ENCODE measurements around the gene NLE1.
"Not testable (repeated sequence)": the region's sequence is repeated elsewhere in the genome, so short reads cannot be mapped to it uniquely, and the experiment has no call there.

Gene NLE1

GRCh38 chr17:35129154-35129972 is 12.7 kb downstream of the NLE1 start:
- DNase-seq (ENCODE audit: low read depth in 2 of 2) = no peak

GRCh38 chr17:35127751-35128514 is 14.2 kb downstream of the NLE1 start:
- no peak for DNase-seq (ENCODE audit: low read depth in 2 of 2)

GRCh38 chr17:35121315-35121714 is 20.8 kb downstream of the NLE1 start, which contains the start of gene FNDC8:
Gene FNDC8, plus strand, starts transcription at chr17:35121615. Its CDS starts 79 bp downstream, at chr17:35121694.
- DNase-seq (ENCODE audit: low read depth in 2 of 2) = no peak

GRCh38 chr17:35119370-35120165 is 22.5 kb downstream of the NLE1 start, which contains the start of gene RAD51D:
Gene RAD51D, minus strand, starts transcription at chr17:35119860. Its CDS starts 247 bp downstream, at chr17:35119613.
- DNase-seq (ENCODE audit: low read depth in 2 of 2) = peak; percentile 58 to 61

- no peak for DNase-seq (ENCODE audit: low read depth in 2 of 2)
Observed at GRCh38 chr17:35117984-35118383, 24.1 kb downstream of the NLE1 start.

GRCh38 chr17:35116845-35117244 is 25.3 kb downstream of the NLE1 start:
- DNase-seq (ENCODE audit: low read depth in 2 of 2) = no peak

GRCh38 chr17:35110791-35111190 is 31.3 kb downstream of the NLE1 start:
- DNase-seq (ENCODE audit: low read depth in 2 of 2) = not testable (repeated sequence)

- DNase-seq (ENCODE audit: low read depth in 2 of 2) = no peak
Observed at GRCh38 chr17:35104844-35105450, 37.2 kb downstream of the NLE1 start.

GRCh38 chr17:35103271-35103670 is 38.8 kb downstream of the NLE1 start:
- DNase-seq (ENCODE audit: low read depth in 2 of 2) = no peak

GRCh38 chr17:35101725-35102124 is 40.4 kb downstream of the NLE1 start:
- DNase-seq (ENCODE audit: low read depth in 2 of 2) = no peak

GRCh38 chr17:35101036-35101435 is 41.1 kb downstream of the NLE1 start:
- no peak for DNase-seq (ENCODE audit: low read depth in 2 of 2)

GRCh38 chr17:35099908-35100307 is 42.2 kb downstream of the NLE1 start:
- no peak for DNase-seq (ENCODE audit: low read depth in 2 of 2)

- DNase-seq (ENCODE audit: low read depth in 2 of 2) = no peak
Observed at GRCh38 chr17:35097776-35098175, 44.3 kb downstream of the NLE1 start.

- DNase-seq (ENCODE audit: low read depth in 2 of 2) = no peak
Observed at GRCh38 chr17:35095741-35096140, 46.4 kb downstream of the NLE1 start.

- DNase-seq (ENCODE audit: low read depth in 2 of 2) = no peak
Observed at GRCh38 chr17:35094902-35095301, 47.2 kb downstream of the NLE1 start.

GRCh38 chr17:35090707-35091106 is 51.4 kb downstream of the NLE1 start:
- DNase-seq (ENCODE audit: low read depth in 2 of 2) = not testable (repeated sequence)

- DNase-seq (ENCODE audit: low read depth in 2 of 2) = peak in 1 of 2 donors; percentile 45
Observed at GRCh38 chr17:35089586-35090296, 52.4 kb downstream of the NLE1 start.

GRCh38 chr17:35088881-35089585 is 53.1 kb downstream of the NLE1 start:
- DNase-seq (ENCODE audit: low read depth in 2 of 2) = peak; percentile 75 to 85

- DNase-seq (ENCODE audit: low read depth in 2 of 2) = no peak
Observed at GRCh38 chr17:35088356-35088880, 53.7 kb downstream of the NLE1 start.
